C4-2B (cell line): ENCODE data around the gene SCRG1.

Source experiments
- H3K27ac ChIP-seq: fragments of 450-650 bp; 2 replicates; pipeline ENCODE4 v1.5.1; 2017
- CTCF ChIP-seq: fragments of 450-650 bp; conservative IDR thresholded peaks from 2 replicates; pipeline ENCODE4 v1.5.1; 2017; ENCODE audit warnings: mild to moderate bottlenecking
- ZFX ChIP-seq: fragments of 450-650 bp; IDR thresholded peaks from 2 replicates; pipeline ENCODE4 v1.6.1; 2017

Gene SCRG1

GRCh38 chr4:173365359-173365996 lies 33.4 kb downstream of the SCRG1 start:
- no peak for TF ChIP-seq ZFX
- TF ChIP-seq CTCF, result no peak
- H3K27ac ChIP-seq, result no peak overlapping the region

- H3K27ac ChIP-seq, result no peak overlapping the region
- TF ChIP-seq CTCF (no peak), ZFX (no peak)
Observed at GRCh38 chr4:173362666-173363065, 36.2 kb downstream of the SCRG1 start.

GRCh38 chr4:173360587-173361221 lies 38.2 kb downstream of the SCRG1 start:
- TF ChIP-seq ZFX (no peak), CTCF (peak; percentile 52)
- H3K27ac ChIP-seq, result no peak overlapping the region

GRCh38 chr4:173357939-173358338 lies 41.0 kb downstream of the SCRG1 start:
- H3K27ac ChIP-seq, result no peak overlapping the region
- TF ChIP-seq CTCF (no peak), ZFX (no peak)

GRCh38 chr4:173347467-173347866 lies 51.4 kb downstream of the SCRG1 start:
- no peak overlapping the region for H3K27ac ChIP-seq
- TF ChIP-seq ZFX, result no peak
- TF ChIP-seq CTCF, result no peak

GRCh38 chr4:173346074-173346473 lies 52.8 kb downstream of the SCRG1 start:
- TF ChIP-seq ZFX (no peak), CTCF (no peak)
- no peak overlapping the region for H3K27ac ChIP-seq

GRCh38 chr4:173345648-173346047 lies 53.3 kb downstream of the SCRG1 start:
- no peak for TF ChIP-seq CTCF
- TF ChIP-seq ZFX, result no peak
- no peak overlapping the region for H3K27ac ChIP-seq
